GM12801 (cell line): Measurements from ENCODE around the gene GJD4.

ENCODE experiments used
- TF ChIP-seq, protein P1 (sequence below): IDR thresholded peaks from one replicate; pipeline ENCODE4 v1.5.1; 2011; ENCODE audit warnings: control low read depth; ENCODE audit not compliant: insufficient read length; ENCODE audit errors: extremely low read depth

The GJD4 gene

GRCh38 chr10:35642793-35643114 lies 37.6 kb downstream of the GJD4 start:
- TF ChIP-seq, protein P1, sequence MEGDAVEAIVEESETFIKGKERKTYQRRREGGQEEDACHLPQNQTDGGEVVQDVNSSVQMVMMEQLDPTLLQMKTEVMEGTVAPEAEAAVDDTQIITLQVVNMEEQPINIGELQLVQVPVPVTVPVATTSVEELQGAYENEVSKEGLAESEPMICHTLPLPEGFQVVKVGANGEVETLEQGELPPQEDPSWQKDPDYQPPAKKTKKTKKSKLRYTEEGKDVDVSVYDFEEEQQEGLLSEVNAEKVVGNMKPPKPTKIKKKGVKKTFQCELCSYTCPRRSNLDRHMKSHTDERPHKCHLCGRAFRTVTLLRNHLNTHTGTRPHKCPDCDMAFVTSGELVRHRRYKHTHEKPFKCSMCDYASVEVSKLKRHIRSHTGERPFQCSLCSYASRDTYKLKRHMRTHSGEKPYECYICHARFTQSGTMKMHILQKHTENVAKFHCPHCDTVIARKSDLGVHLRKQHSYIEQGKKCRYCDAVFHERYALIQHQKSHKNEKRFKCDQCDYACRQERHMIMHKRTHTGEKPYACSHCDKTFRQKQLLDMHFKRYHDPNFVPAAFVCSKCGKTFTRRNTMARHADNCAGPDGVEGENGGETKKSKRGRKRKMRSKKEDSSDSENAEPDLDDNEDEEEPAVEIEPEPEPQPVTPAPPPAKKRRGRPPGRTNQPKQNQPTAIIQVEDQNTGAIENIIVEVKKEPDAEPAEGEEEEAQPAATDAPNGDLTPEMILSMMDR = no peak

- TF ChIP-seq, protein P1 = no peak
These were observed 38.3 kb downstream of the GJD4 start for GRCh38 chr10:35643151-35644049.

DNA sequence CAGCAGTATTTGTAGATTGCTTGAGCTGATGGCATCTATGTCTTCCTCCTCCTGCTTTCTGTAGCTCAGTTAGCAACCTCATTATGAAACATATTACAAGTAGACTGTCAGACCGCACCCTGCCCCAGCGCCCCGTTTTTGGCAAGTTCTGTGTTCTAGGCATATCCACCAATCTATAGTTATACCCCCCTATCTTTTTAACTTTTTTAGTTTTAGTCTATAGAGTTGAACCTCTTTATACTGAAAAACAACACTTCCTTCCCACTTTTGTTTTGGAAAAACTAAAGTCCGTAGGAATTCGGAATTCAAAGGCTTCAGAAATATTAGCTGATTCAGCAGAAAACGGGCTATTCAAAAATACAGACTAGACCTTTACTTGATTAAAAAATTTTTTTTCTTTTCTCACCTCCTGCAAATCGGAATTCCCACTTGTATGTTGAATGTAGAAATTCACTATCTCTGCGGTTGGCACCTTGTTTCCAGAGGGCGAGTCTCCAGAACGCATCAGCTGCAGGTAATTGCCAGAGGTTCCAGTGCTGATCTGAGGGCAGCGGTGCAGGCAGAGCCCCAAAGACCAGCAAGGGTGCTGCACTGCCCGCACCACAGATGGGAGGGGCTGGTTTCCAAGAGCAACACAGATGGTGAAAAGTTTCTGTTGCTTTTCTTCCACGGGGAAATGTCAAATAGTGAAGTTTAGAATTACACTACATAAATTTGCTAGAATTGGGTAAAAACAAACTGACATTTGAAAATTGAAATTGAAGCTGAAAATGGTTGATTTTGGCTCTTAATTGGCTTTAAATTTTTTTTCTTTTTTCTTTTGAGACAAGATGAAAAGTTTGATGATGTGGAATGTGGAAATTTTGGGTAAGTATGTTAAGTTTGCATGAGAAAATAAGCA lies 39.2 kb downstream of the GJD4 start:
- TF ChIP-seq, protein P1 = no peak

- TF ChIP-seq, protein P1 = no peak
These were observed 45.8 kb downstream of the GJD4 start for GRCh38 chr10:35650894-35651293.

GRCh38 chr10:35652824-35653223 lies 47.7 kb downstream of the GJD4 start:
- TF ChIP-seq, protein P1 = no peak

DNA sequence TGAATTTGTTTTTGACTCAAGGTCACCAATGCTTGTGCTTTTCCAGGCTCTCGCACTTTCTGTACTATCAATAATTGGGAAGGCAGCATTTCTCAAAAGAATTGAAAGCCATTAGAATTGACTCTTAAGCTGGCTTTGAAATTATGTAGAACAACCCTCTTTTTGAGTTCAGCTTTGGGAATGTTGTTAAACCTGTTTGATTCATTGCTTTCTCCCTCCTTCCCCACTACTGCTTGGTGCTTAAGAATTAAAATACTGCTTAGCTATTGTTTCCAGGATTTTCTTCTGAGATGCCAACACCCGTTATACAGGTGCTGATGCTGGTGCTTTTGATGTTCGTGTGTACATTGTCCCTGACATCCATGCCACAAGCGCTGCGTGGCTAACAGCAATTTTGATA lies 52.5 kb downstream of the GJD4 start:
- TF ChIP-seq, protein P1 = no peak
